GM19455 (cell line): Measurements from ENCODE around the gene CCDC12.

Source experiments
- ATAC-seq: cut with Tn5 transposase; IDR thresholded peaks from one replicate; pipeline ENCODE4 v1.9.1; 2021; ENCODE audit not compliant: unreplicated experiment

The CCDC12 gene

GRCh38 chr3:46878781-46879436 lies 97.6 kb downstream of the CCDC12 start:
- no peak for ATAC-seq

GRCh38 chr3:46877406-46878125 lies 99.0 kb downstream of the CCDC12 start, which contains the start of gene PTH1R:
PTH1R (plus strand) TSS chr3:46877721; CDS start chr3:46883560, 5,839 bp downstream.
- ATAC-seq, result no peak

GRCh38 chr3:46876313-46877300 lies 99.9 kb downstream of the CCDC12 start:
- ATAC-seq, result no peak

GRCh38 chr3:46875560-46875959 lies 101.0 kb downstream of the CCDC12 start:
- no peak for ATAC-seq

GRCh38 chr3:46874430-46874829 lies 102.1 kb downstream of the CCDC12 start:
- no peak for ATAC-seq

- no peak for ATAC-seq
Measured at GRCh38 chr3:46873521-46873920, 103.0 kb downstream of the CCDC12 start.
